ENCODE results near the gene MLLT10. TPM values are rescaled to one million over a fixed set of nuclear protein-coding genes. Genes with fewer than 3 reads are reported as not detected.

Gene MLLT10
- total and polyA plus RNA-seq, 12 donors, result 8.5 to 41.1 (median 24.6) TPM

GRCh38 chr10:21526860-21527597, 7.0 kb upstream of the MLLT10 start:
- DNase-seq (peak; percentile 71 to 79), ATAC-seq (peak; percentile 45 to 71 (median 48))
- peak overlapping the region; percentile 65 to 82 (median 74) for H3K4me3 ChIP-seq
- WGBS, 2 donors, result 0% methylated on average over 50 to 68 of the region's 68 CpGs
- H3K9me3 ChIP-seq, result no peaks in the 10 kb centered on the region
- no peaks in the 10 kb centered on the region for H3K36me3 ChIP-seq
- TF ChIP-seq, protein P1, sequence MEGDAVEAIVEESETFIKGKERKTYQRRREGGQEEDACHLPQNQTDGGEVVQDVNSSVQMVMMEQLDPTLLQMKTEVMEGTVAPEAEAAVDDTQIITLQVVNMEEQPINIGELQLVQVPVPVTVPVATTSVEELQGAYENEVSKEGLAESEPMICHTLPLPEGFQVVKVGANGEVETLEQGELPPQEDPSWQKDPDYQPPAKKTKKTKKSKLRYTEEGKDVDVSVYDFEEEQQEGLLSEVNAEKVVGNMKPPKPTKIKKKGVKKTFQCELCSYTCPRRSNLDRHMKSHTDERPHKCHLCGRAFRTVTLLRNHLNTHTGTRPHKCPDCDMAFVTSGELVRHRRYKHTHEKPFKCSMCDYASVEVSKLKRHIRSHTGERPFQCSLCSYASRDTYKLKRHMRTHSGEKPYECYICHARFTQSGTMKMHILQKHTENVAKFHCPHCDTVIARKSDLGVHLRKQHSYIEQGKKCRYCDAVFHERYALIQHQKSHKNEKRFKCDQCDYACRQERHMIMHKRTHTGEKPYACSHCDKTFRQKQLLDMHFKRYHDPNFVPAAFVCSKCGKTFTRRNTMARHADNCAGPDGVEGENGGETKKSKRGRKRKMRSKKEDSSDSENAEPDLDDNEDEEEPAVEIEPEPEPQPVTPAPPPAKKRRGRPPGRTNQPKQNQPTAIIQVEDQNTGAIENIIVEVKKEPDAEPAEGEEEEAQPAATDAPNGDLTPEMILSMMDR (IDR thresholded peaks at IDR 0.05), result no peak
- H3K27me3 ChIP-seq, result no peaks in the 10 kb centered on the region
- intact Hi-C loops (cut with DNase I), result no loop called here
- H3K27ac ChIP-seq, result peak overlapping the region; percentile 95 to 99 (median 98)
- H3K4me1 ChIP-seq, result peaks cover 0 to 43% (median 9%) of the 10 kb centered on the region in 9 donors

GRCh38 chr10:21527598-21528235, 6.3 kb upstream of the MLLT10 start:
- peak overlapping the region; percentile 95 to 99 (median 98) for H3K27ac ChIP-seq
- WGBS, 2 donors, result 23 to 27% methylated on average over 18 of the region's 18 CpGs
- peaks cover 0 to 46% (median 16%) of the 10 kb centered on the region in 9 donors for H3K4me1 ChIP-seq
- ATAC-seq (no peak), DNase-seq (no peak)
- no peaks in the 10 kb centered on the region for H3K36me3 ChIP-seq
- H3K9me3 ChIP-seq, result no peaks in the 10 kb centered on the region
- H3K27me3 ChIP-seq, result no peaks in the 10 kb centered on the region
- TF ChIP-seq, protein P1 (IDR thresholded peaks at IDR 0.05), result no peak
- intact Hi-C loops (cut with DNase I), result no loop called here
- H3K4me3 ChIP-seq, result peak overlapping the region; percentile 65 to 82 (median 74)

DNA sequence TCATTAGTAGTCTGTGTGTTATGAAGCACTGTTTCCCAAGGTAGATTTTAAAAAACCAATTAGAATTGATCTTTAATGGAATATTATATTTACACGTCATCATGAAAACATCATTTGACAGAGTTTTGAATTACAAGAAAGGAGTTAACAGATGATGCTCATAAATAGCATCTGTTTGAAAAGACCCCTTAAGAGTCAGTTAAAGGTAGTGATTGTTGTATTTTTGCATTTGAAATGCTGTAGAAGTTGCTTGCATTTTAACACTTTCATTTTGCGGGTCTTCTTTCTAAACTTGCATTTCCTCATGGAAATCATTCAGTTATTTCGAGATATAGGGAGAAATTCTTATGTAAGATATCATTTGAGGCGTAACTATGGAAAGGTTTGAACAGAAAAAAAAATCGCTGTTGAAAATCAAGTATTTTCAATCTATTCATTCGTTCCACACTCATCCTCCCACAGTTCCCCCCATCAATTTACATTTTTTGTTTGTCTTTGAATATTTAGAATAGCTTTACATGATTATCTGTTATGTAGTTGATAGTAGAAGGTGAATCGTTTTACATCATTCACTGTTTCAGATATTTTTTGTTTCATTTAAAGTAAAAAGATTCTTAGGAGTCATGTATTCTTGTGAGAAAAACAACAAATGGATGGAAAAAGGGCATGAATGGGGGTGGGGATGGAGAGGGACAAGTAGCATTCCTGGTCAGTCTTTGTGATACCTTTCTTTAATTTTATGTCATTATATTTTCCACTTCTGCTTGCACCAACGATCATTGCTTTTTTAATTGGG, 5.6 kb upstream of the MLLT10 start:
- no peak for DNase-seq
- no peaks in the 10 kb centered on the region for H3K27me3 ChIP-seq
- no peaks in the 10 kb centered on the region for H3K36me3 ChIP-seq
- TF ChIP-seq, protein P1 (IDR thresholded peaks at IDR 0.05), result no peak
- H3K27ac ChIP-seq, result peak overlapping the region; percentile 95 to 99 (median 98)
- H3K9me3 ChIP-seq, result no peaks in the 10 kb centered on the region
- peaks cover 0 to 50% (median 21%) of the 10 kb centered on the region in 9 donors for H3K4me1 ChIP-seq
- ATAC-seq, result no peak
- H3K4me3 ChIP-seq, result peak overlapping the region in 9 of 10 donors; percentile 65 to 82 (median 75)
- intact Hi-C loops (cut with DNase I), result no loop called here
- WGBS, 2 donors, result 64 to 65% methylated on average over 8 of the region's 8 CpGs

All from heart right ventricle (tissue), 16 donors.